Keratinocyte (primary cell): ENCODE measurements around the gene MAP4K3. TPM values are rescaled to one million over a fixed set of nuclear protein-coding genes. Genes with fewer than 3 reads are reported as not detected.

ENCODE experiments used
- DNase-seq: peaks from one replicate; pipeline ENCODE4 v3.0.0-alpha.2; 2011; ENCODE audit warnings: low read depth, missing footprints, low spot score
- FAIRE-seq: peaks from 2 replicates; lab custom pipeline; 2011; peaks lifted over from hg19 to GRCh38; lab: Jason Lieb, UNC
- H2AFZ ChIP-seq: 2 replicates; pipeline ENCODE4 v1.6.0; 2012; ENCODE audit warnings: low read length, control low read depth, inconsistent platforms; ENCODE audit not compliant: control insufficient read depth
- H3K27ac ChIP-seq: 2 replicates; pipeline ENCODE4 v1.5.1; 2011; ENCODE audit warnings: low read length; ENCODE audit not compliant: control insufficient read depth, insufficient read depth
- H3K27me3 ChIP-seq: 3 replicates; pipeline ENCODE4 v1.6.0; 2011; ENCODE audit warnings: low read length; ENCODE audit not compliant: control insufficient read depth, insufficient read depth; ENCODE audit errors: extremely low read depth
- H3K36me3 ChIP-seq, 2 experiments: 2 replicates in 1 of 2; 3 replicates in 1 of 2; pipeline ENCODE4 v1.5.1; 2011; ENCODE audit warnings: low read length in 2 of 2, mild to moderate bottlenecking in 1 of 2; ENCODE audit not compliant: control insufficient read depth in 2 of 2, insufficient read depth in 2 of 2; ENCODE audit errors: extremely low read depth in 1 of 2
- H3K4me1 ChIP-seq: 3 replicates; pipeline ENCODE4 v1.5.1; 2011; ENCODE audit warnings: low read length; ENCODE audit not compliant: control insufficient read depth, insufficient read depth; ENCODE audit errors: extremely low read depth
- H3K4me2 ChIP-seq: 3 replicates; pipeline ENCODE4 v1.6.0; 2011; ENCODE audit warnings: low read depth, low read length; ENCODE audit not compliant: control insufficient read depth, insufficient read depth; ENCODE audit errors: extremely low read depth
- H3K4me3 ChIP-seq, 3 experiments: fragments of 200-600 bp in 1 of 3; sonication (generic) in 1 of 3; 2 replicates in 2 of 3; 3 replicates in 1 of 3; pipeline ENCODE4 v1.5.1; 2011 to 2016; ENCODE audit warnings: low read length in 3 of 3, mild to moderate bottlenecking in 3 of 3, control low read depth in 2 of 3, inconsistent platforms in 1 of 3, low read depth in 1 of 3, mixed read lengths in 1 of 3, mixed run types in 1 of 3, moderate library complexity in 1 of 3; ENCODE audit not compliant: control insufficient read depth in 2 of 3, insufficient read depth in 2 of 3; ENCODE audit errors: extremely low read depth in 1 of 3
- H3K79me2 ChIP-seq: 2 replicates; pipeline ENCODE4 v1.6.0; 2012; ENCODE audit warnings: low read length; ENCODE audit not compliant: control insufficient read depth, insufficient read depth
- H3K9ac ChIP-seq: 3 replicates; pipeline ENCODE4 v1.6.0; 2011; ENCODE audit warnings: low read length; ENCODE audit not compliant: control insufficient read depth, insufficient read depth; ENCODE audit errors: extremely low read depth
- H3K9me1 ChIP-seq: 3 replicates; pipeline ENCODE4 v1.6.0; 2011; ENCODE audit warnings: low read length; ENCODE audit not compliant: control insufficient read depth, insufficient read depth; ENCODE audit errors: extremely low read depth
- H3K9me3 ChIP-seq: 2 replicates; pipeline ENCODE4 v1.5.1; 2012; ENCODE audit warnings: low read depth, low read length; ENCODE audit not compliant: control insufficient read depth
- H4K20me1 ChIP-seq: 3 replicates; pipeline ENCODE4 v1.6.0; 2011; ENCODE audit warnings: low read length; ENCODE audit not compliant: control insufficient read depth, insufficient read depth; ENCODE audit errors: extremely low read depth
- EZH2 ChIP-seq: IDR thresholded peaks from one replicate; pipeline ENCODE4 v1.6.1; 2012; ENCODE audit warnings: inconsistent platforms, mild to moderate bottlenecking, low read length, moderate library complexity
- dilution Hi-C: fragments of 300-500 bp; cut with MboI; formaldehyde crosslinking; loops from one replicate; pipeline ENCODE4 v1.7.0; 2020; ENCODE audit warnings: low sequenced_read_pairs; ENCODE audit not compliant: extremely low pct_ligation_motif_present
- polyA plus RNA-seq, 5 experiments: library from polyadenylated mRNA; depleted of rRNA in 3 of 5; stranded (reverse) in 3 of 5; stranded (forward) in 1 of 5; unstranded in 1 of 5; fragments of >200 nt; gene quantifications; 1 replicate in 1 of 5; 2 replicates in 3 of 5; 3 replicates in 1 of 5; pipeline versions ENCODE4 v1.2.1 to v1.2.3, GENCODE V29; 2011 to 2012; ENCODE audit warnings: missing spikeins in 2 of 5, low read depth in 1 of 5, low replicate concordance in 1 of 5
- TF ChIP-seq, protein P1 (sequence below), 3 experiments: IDR thresholded peaks in 1 of 3; conservative IDR thresholded peaks in 1 of 3; optimal IDR thresholded peaks in 1 of 3; 2 replicates in 2 of 3; 3 replicates in 1 of 3; pipeline versions ENCODE3 to v1.5.1; 2011; ENCODE audit warnings: low read length in 3 of 3, mild to moderate bottlenecking in 3 of 3, moderate library complexity in 2 of 3, control low read depth in 1 of 3, inconsistent platforms in 1 of 3; ENCODE audit not compliant: insufficient read depth in 2 of 3; ENCODE audit errors: extremely low read depth in 1 of 3

The MAP4K3 gene
- polyA plus RNA-seq, 1 donor (not counting 4 experiments of a cell fraction or from before 2014, with no cell fraction given), result 19.4 TPM

DNA sequence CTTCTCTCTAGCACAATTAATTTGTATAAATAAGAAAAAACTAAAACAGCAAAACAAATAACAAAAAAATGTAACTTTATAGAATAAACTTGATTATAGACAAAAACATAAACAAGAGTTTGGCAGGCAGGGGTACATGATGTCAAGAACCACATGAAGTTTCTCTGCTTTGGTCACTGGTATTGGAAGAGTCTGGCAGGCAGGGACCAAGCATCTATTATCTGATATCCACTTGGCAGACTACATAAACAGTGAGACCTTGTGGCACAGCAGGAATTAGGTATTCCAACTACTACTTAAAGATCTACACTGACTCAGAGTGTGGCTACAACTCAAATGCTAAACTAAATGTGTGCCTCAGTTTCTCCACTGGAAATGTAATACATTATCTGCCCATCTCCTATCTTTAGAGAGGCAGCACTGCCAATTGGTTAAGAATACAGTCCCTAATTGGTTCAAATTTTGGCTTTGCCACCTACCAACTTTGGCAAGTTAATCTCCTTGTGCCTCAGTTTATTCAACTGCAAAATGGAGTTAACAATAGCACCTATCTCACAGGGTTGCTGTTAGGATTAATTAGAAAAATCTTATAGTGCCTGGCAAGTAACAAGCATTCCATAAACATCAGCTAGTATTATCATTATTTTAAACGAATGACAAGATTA is 2.7 kb downstream of the MAP4K3 start:
- Histone ChIP-seq H3K27ac (no peak overlapping the region), H3K4me2 (peak overlapping the region; percentile 77), H3K9me1 (no peaks in the 10 kb centered on the region), H2AFZ (no peak overlapping the region), H3K9me3 (no peaks in the 10 kb centered on the region), H3K9ac (no peak overlapping the region), H3K4me3 (no peak overlapping the region), H3K36me3 (no peaks in the 10 kb centered on the region), H3K27me3 (no peaks in the 10 kb centered on the region), H4K20me1 (no peaks in the 10 kb centered on the region), H3K4me1 (peaks cover 37% of the 10 kb centered on the region), H3K79me2 (peaks cover 72% of the 10 kb centered on the region)
- dilution Hi-C loops, result no loop called here
- DNase-seq (no peak), FAIRE-seq (no peak)
- TF ChIP-seq, protein P1, sequence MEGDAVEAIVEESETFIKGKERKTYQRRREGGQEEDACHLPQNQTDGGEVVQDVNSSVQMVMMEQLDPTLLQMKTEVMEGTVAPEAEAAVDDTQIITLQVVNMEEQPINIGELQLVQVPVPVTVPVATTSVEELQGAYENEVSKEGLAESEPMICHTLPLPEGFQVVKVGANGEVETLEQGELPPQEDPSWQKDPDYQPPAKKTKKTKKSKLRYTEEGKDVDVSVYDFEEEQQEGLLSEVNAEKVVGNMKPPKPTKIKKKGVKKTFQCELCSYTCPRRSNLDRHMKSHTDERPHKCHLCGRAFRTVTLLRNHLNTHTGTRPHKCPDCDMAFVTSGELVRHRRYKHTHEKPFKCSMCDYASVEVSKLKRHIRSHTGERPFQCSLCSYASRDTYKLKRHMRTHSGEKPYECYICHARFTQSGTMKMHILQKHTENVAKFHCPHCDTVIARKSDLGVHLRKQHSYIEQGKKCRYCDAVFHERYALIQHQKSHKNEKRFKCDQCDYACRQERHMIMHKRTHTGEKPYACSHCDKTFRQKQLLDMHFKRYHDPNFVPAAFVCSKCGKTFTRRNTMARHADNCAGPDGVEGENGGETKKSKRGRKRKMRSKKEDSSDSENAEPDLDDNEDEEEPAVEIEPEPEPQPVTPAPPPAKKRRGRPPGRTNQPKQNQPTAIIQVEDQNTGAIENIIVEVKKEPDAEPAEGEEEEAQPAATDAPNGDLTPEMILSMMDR (optimal IDR thresholded peaks at IDR 0.05 in 1 of 3, IDR thresholded peaks at IDR 0.05 in 1 of 3, conservative IDR thresholded peaks at IDR 0.05 in 1 of 3; ENCODE audit: extremely low read depth in 1 of 3, insufficient read depth in 2 of 3, low read length in 3 of 3), result no peak
- no peak for TF ChIP-seq EZH2

DNA sequence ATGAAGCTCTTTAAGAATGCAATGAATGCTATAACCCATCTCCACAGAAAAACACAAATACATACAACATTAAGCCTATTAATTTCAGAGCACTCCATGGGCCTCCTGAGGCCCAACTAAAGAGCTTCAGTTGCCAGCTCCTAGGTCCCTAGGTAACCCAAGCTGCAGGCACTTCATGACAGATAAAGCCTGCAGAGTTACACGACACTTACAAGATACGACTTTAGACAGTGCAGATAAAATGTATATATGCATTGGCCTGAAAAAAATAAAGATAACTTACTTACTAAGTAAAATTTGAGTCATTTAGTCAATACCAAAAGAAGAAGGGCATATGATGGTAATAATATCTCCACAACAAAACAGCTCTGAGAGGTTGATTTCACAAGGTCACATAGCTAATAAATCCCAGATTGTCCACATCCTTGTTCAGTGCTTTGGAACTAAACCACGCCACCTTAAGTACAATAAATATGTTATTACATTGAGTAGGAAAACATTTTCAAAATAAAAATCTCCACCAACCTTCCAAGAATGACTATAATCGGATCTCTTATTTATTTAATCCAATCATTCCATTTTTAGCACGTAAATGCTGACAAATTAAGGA is 3.4 kb downstream of the MAP4K3 start:
- Histone ChIP-seq H3K79me2 (peaks cover 79% of the 10 kb centered on the region), H3K27me3 (no peaks in the 10 kb centered on the region), H2AFZ (no peak overlapping the region), H3K27ac (no peak overlapping the region), H3K4me1 (peaks cover 33% of the 10 kb centered on the region), H3K9ac (no peak overlapping the region), H3K4me2 (no peak overlapping the region), H3K9me1 (no peaks in the 10 kb centered on the region), H3K4me3 (no peak overlapping the region), H3K36me3 (no peaks in the 10 kb centered on the region), H3K9me3 (no peaks in the 10 kb centered on the region), H4K20me1 (no peaks in the 10 kb centered on the region)
- FAIRE-seq, result no peak
- TF ChIP-seq EZH2, result no peak
- TF ChIP-seq, protein P1 (optimal IDR thresholded peaks at IDR 0.05 in 1 of 3, IDR thresholded peaks at IDR 0.05 in 1 of 3, conservative IDR thresholded peaks at IDR 0.05 in 1 of 3; ENCODE audit: extremely low read depth in 1 of 3, insufficient read depth in 2 of 3, low read length in 3 of 3), result no peak
- no peak for DNase-seq
- dilution Hi-C loops, result no loop called here
